BJ (cell line): ENCODE results near the gene LOXL3. TPM values are rescaled to one million over a fixed set of nuclear protein-coding genes. Genes with fewer than 3 reads are reported as not detected.
A peak's percentile ranks its signal among the peaks of the same experiment; 100 is the strongest.

Experiments
- CTCF ChIA-PET: fragments of 350-600 bp; formaldehyde crosslinking; extraction: SDS; loops from one replicate; lab custom pipeline; 2021; ENCODE audit warnings: antibody characterized with exemption, inconsistent platforms; lab: Yijun Ruan, JAX
- POLR2A ChIA-PET: fragments of 300-600 bp; sonication (Branson Sonifier 250); formaldehyde crosslinking; extraction: SDS; loops from one replicate; lab custom pipeline; 2021; ENCODE audit warnings: antibody characterized with exemption; lab: Charles Lee
- DNase-seq: peaks from one replicate; pipeline ENCODE4 v3.0.0-alpha.2; 2011; ENCODE audit warnings: low read depth
- H3K27me3 ChIP-seq: 2 replicates; pipeline ENCODE4 v1.6.0; 2011; ENCODE audit warnings: low read length; ENCODE audit not compliant: control insufficient read depth, insufficient read depth
- H3K36me3 ChIP-seq: 2 replicates; pipeline ENCODE4 v1.5.1; 2011; ENCODE audit warnings: low read length; ENCODE audit not compliant: control insufficient read depth, insufficient read depth
- H3K4me3 ChIP-seq: 2 replicates; pipeline ENCODE4 v1.5.1; 2011; ENCODE audit warnings: low read depth, mild to moderate bottlenecking, control low read depth, low read length
- CTCF ChIP-seq: IDR thresholded peaks from 2 replicates; pipeline ENCODE4 v1.5.1; 2011; ENCODE audit warnings: low read depth, mild to moderate bottlenecking, control low read depth, inconsistent platforms, low read length, moderate library complexity; ENCODE audit not compliant: insufficient read depth
- polyA plus RNA-seq: library from polyadenylated mRNA; depleted of rRNA; stranded (reverse); fragments of >200 nt; gene quantifications from 2 replicates; pipeline ENCODE4 v1.2.3, GENCODE V29; 2011

The LOXL3 gene
- polyA plus RNA-seq, 1 experiment: 130 TPM

DNA sequence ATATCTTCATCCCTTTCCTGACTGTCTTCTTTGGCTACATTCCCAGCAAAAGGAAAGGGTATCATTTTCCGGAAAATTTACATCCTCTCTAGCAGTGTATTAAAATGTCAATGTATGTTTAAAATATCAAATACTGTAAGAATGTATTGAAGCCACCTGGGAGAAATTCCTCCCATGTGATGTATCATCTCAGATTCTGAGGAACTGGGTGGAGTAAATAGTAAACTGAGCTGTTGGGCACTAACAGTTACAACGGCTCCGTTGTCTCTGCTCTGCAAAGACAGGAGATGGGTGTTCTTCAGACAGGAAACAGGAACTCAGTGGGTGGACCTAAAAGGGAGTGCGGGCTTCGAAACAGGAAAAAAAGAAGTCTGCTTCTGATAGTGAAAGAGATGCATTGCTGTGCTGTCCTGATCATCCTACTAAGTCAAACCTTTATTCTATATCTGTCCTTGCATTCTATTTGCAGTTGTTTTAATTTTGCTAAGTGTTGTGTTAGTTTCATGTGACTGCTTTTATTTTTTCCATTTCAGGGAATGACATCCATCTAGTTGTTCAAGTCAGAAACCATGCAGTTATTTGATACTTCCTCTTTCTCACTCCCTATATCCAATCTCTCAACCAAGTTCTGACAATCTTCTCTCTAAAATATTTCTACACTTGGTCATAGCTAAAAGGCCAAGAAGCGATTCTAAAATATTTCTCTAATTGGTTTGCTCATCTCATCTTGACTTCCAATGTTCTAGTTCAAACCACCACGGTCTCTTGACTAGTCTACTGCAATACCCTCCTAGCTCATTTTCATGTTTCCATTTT lies 20.2 kb upstream of the LOXL3 start:
- CTCF ChIA-PET: interaction anchor here (1.0 kb wide), 1 partner anchor 18 kb away, joined by 4 read pairs; no protein-coding TSS in a partner anchor
- no peak for DNase-seq
- POLR2A ChIA-PET: interaction anchor here (0.7 to 0.9 kb wide), 4 partner anchors 10 to 927 kb away, joined by 3 to 5 read pairs (median 3); no protein-coding TSS in a partner anchor
- Histone ChIP-seq H3K27me3 (no peaks in the 10 kb centered on the region), H3K4me3 (no peak overlapping the region), H3K36me3 (no peaks in the 10 kb centered on the region)
- no peak for TF ChIP-seq CTCF

GRCh38 chr2:74572178-74572925 lies 18.6 kb upstream of the LOXL3 start:
- ChIA-PET CTCF (no interaction called here), POLR2A (no interaction called here)
- no peak overlapping the region for H3K4me3 ChIP-seq
- H3K27me3 ChIP-seq: no peaks in the 10 kb centered on the region
- H3K36me3 ChIP-seq: no peaks in the 10 kb centered on the region
- no peak for TF ChIP-seq CTCF
- no peak for DNase-seq

DNA sequence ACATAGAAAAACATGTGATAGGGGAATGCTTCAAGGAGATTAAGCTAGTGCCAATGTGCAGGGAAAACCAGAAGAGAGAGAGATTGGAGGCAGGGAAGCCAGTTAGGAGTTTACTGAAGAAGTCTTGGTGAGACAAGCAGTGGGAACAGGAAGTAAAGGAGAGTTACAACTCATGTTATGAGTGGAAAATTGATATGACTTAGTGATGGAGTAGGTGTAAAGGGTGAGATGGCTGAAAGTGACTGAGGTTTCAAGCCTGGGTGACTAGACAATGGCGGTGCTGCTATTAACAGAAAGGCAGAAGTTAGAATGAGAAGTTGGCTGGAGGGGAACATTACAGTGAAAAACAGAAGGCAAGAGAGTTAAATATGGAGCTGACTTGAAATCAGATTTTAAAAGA lies 17.3 kb upstream of the LOXL3 start:
- POLR2A ChIA-PET: no interaction called here
- Histone ChIP-seq H3K36me3 (no peaks in the 10 kb centered on the region), H3K4me3 (no peak overlapping the region), H3K27me3 (no peaks in the 10 kb centered on the region)
- DNase-seq: no peak
- CTCF ChIA-PET: no interaction called here
- no peak for TF ChIP-seq CTCF

- H3K36me3 ChIP-seq: no peaks in the 10 kb centered on the region
- DNase-seq: no peak
- ChIA-PET POLR2A (no interaction called here), CTCF (interaction anchor here (1.4 kb wide), 1 partner anchor 87 kb away, joined by 3 read pairs; the partner anchor contains the start of genes CCDC142 and TTC31)
- no peaks in the 10 kb centered on the region for H3K27me3 ChIP-seq
- no peak overlapping the region for H3K4me3 ChIP-seq
- no peak for TF ChIP-seq CTCF
Observed at GRCh38 chr2:74569686-74570085, 15.9 kb upstream of the LOXL3 start.

DNA sequence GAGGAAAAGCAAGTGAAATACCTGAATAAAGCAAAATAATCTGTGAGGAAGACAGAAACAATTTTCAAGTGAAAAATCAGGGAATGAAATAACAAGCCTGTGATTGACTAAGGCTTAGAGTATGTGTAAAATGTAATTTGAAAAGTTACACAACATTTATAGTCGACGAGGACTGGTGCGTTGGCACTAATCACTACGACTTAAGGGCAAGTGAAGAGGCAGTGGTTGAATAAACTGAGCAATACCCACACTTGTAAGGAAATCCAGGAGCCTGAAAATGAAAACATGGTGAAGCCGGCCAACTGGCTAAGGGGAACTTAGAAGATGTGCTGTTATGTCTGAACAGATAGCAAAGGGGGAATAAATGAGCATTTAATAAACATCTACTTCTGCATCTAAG lies 14.1 kb upstream of the LOXL3 start:
- no peak for TF ChIP-seq CTCF
- POLR2A ChIA-PET: interaction anchor here (2.4 kb wide), 1 partner anchor 8 kb away, joined by 9 read pairs; no protein-coding TSS in a partner anchor

More for the DNA sequence above, 14.1 kb upstream of the LOXL3 start:
- no peaks in the 10 kb centered on the region for H3K36me3 ChIP-seq
- H3K27me3 ChIP-seq: no peaks in the 10 kb centered on the region
- peak; percentile 66 for DNase-seq
- CTCF ChIA-PET: interaction anchor here (1.0 to 3.5 kb wide), 5 partner anchors 9 to 85 kb away, joined by 3 to 13 read pairs (median 4); partner anchors contain the start of genes CCDC142 and TTC31
- H3K4me3 ChIP-seq: no peak overlapping the region
